GM23338 (cell line): ENCODE measurements around the gene XCL2. TPM values are rescaled to one million over a fixed set of nuclear protein-coding genes. Genes with fewer than 3 reads are reported as not detected.

Experiments
- ATAC-seq: fragments of 200-7000 bp; cut with Tn5 transposase; 3 replicates; pipeline ENCODE4 v1.9.1; 2020
- DNase-seq: peaks from one replicate; pipeline ENCODE4 v3.0.0-alpha.2; 2015; ENCODE audit warnings: low spot score
- H2AFZ ChIP-seq: fragments of 200-600 bp; sonication (generic); 2 replicates; pipeline ENCODE4 v1.8.0; 2016; ENCODE audit warnings: antibody characterized with exemption, mild to moderate bottlenecking, moderate library complexity
- H3F3A ChIP-seq: fragments of 200-600 bp; sonication (generic); replicated peaks from 2 replicates; pipeline ENCODE4 v1.8.0; 2017; ENCODE audit warnings: antibody characterized with exemption, mixed run types, low read depth
- H3K27ac ChIP-seq: fragments of 200-600 bp; sonication (generic); 2 replicates; pipeline ENCODE4 v1.6.1; 2016; ENCODE audit warnings: low read depth
- H3K27me3 ChIP-seq: fragments of 200-600 bp; sonication (generic); 2 replicates; pipeline ENCODE4 v1.8.0; 2016; ENCODE audit warnings: mild to moderate bottlenecking, mixed run types, moderate library complexity; ENCODE audit not compliant: insufficient read depth
- H3K36me3 ChIP-seq: fragments of 200-600 bp; sonication (generic); 2 replicates; pipeline ENCODE4 v1.8.0; 2016; ENCODE audit warnings: mild to moderate bottlenecking; ENCODE audit not compliant: insufficient read depth
- H3K4me1 ChIP-seq: fragments of 200-600 bp; sonication (generic); 2 replicates; pipeline ENCODE4 v1.8.0; 2016; ENCODE audit warnings: mild to moderate bottlenecking, moderate library complexity; ENCODE audit not compliant: insufficient read depth
- H3K4me2 ChIP-seq: fragments of 200-600 bp; sonication (generic); 2 replicates; pipeline ENCODE4 v1.7.1; 2017; ENCODE audit warnings: mixed run types
- H3K4me3 ChIP-seq: fragments of 200-600 bp; sonication (generic); 2 replicates; pipeline ENCODE4 v1.6.1; 2016; ENCODE audit warnings: mixed run types
- H3K79me2 ChIP-seq: fragments of 200-600 bp; sonication (generic); replicated peaks from 2 replicates; pipeline ENCODE4 v1.8.0; 2017; ENCODE audit warnings: mild to moderate bottlenecking; ENCODE audit not compliant: insufficient read depth
- H3K9me2 ChIP-seq: fragments of 200-600 bp; sonication (generic); 2 replicates; pipeline ENCODE4 v1.8.0; 2017; ENCODE audit not compliant: insufficient read depth
- H4K20me1 ChIP-seq: fragments of 200-600 bp; sonication (generic); replicated peaks from 2 replicates; pipeline ENCODE4 v1.8.0; 2017; ENCODE audit warnings: mild to moderate bottlenecking; ENCODE audit not compliant: insufficient read depth
- H3K27ac Mint-ChIP-seq: 2 replicates; pipeline ENCODE4 v1.8.0; 2020; ENCODE audit warnings: inconsistent platforms, mild to moderate bottlenecking, moderate library complexity, mixed read lengths
- H3K27me3 Mint-ChIP-seq: 3 replicates; pipeline ENCODE4 v1.8.0; 2022; ENCODE audit warnings: low read depth, mild to moderate bottlenecking, moderate library complexity, mixed read lengths, inconsistent platforms; ENCODE audit not compliant: insufficient read depth, poor library complexity
- H3K36me3 Mint-ChIP-seq: 3 replicates; pipeline ENCODE4 v1.8.0; 2021; ENCODE audit warnings: low read depth, mild to moderate bottlenecking, inconsistent platforms, moderate library complexity, mixed read lengths
- H3K4me1 Mint-ChIP-seq: 3 replicates; pipeline ENCODE4 v1.8.0; 2020; ENCODE audit warnings: mild to moderate bottlenecking, inconsistent platforms, mixed read lengths
- H3K4me3 Mint-ChIP-seq: 3 replicates; pipeline ENCODE4 v1.8.0; 2021; ENCODE audit warnings: moderate library complexity, mild to moderate bottlenecking, inconsistent platforms, mixed read lengths
- H3K9me3 Mint-ChIP-seq: 3 replicates; pipeline ENCODE4 v1.8.0; 2020; ENCODE audit warnings: moderate library complexity, mild to moderate bottlenecking, inconsistent platforms, mixed read lengths
- CREB1 ChIP-seq: fragments of 250-450 bp; sonication (Bioruptor Pico); IDR thresholded peaks from 2 replicates; pipeline ENCODE4 v1.5.0; 2020; ENCODE audit warnings: low read depth, mild to moderate bottlenecking, moderate library complexity
- EZH2 ChIP-seq: fragments of 200-600 bp; sonication (generic); IDR thresholded peaks from one replicate; pipeline ENCODE4 v1.8.0; 2017; ENCODE audit warnings: antibody characterized with exemption, mild to moderate bottlenecking, low read depth; ENCODE audit not compliant: unreplicated experiment
- EZH2phosphoT487 ChIP-seq: fragments of 200-600 bp; sonication (generic); IDR thresholded peaks from one replicate; pipeline ENCODE4 v1.8.1; 2018; ENCODE audit warnings: antibody characterized with exemption; ENCODE audit not compliant: unreplicated experiment
- JUNB ChIP-seq: IDR thresholded peaks from one replicate; pipeline ENCODE4 v1.6.1; 2016; ENCODE audit warnings: antibody characterized with exemption; ENCODE audit not compliant: unreplicated experiment
- NANOG ChIP-seq: IDR thresholded peaks from 2 replicates; pipeline ENCODE4 v1.6.1; 2016; ENCODE audit warnings: antibody characterized with exemption, borderline replicate concordance
- POLR2AphosphoS5 ChIP-seq: IDR thresholded peaks from 2 replicates; pipeline ENCODE4 v1.6.1; 2016; ENCODE audit warnings: antibody characterized with exemption, low read depth
- STAT1 ChIP-seq: IDR thresholded peaks from one replicate; pipeline ENCODE4 v1.6.1; 2016; ENCODE audit warnings: antibody characterized with exemption; ENCODE audit not compliant: unreplicated experiment
- ZNF114 ChIP-seq: fragments of 250-450 bp; sonication (Bioruptor Pico); IDR thresholded peaks from 2 replicates; pipeline ENCODE4 v1.5.0; 2020; ENCODE audit warnings: mild to moderate bottlenecking, moderate library complexity
- ZNF331 ChIP-seq: fragments of 250-450 bp; sonication (Bioruptor Pico); IDR thresholded peaks from 2 replicates; pipeline ENCODE4 v1.5.0; 2020; ENCODE audit warnings: low read depth, mild to moderate bottlenecking, moderate library complexity
- polyA plus RNA-seq: library from polyadenylated mRNA; unstranded; fragments of >200 nt; fragmentation: Nextera tagmentation; extraction: Ambion mirVana; gene quantifications from 2 replicates; pipeline ENCODE4 v1.2.1, GENCODE V29; 2016
- total RNA-seq: library from RNA; depleted of rRNA; stranded (reverse); fragments of >200 nt; shearing (Covaris generic); gene quantifications from 2 replicates; pipeline ENCODE4 v1.2.3, GENCODE V29; 2014
- TF ChIP-seq, protein P1 (sequence below), 2 experiments: fragments of 200-600 bp in 1 of 2; sonication (generic) in 1 of 2; conservative IDR thresholded peaks; 2 replicates each; pipeline versions ENCODE4 v1.5.1 to v1.6.1; 2016 to 2017; ENCODE audit warnings: antibody characterized with exemption in 2 of 2, low read depth in 2 of 2, mild to moderate bottlenecking in 2 of 2, moderate library complexity in 1 of 2
- TF ChIP-seq, protein P2 (sequence below): IDR thresholded peaks from 2 replicates; pipeline ENCODE4 v1.6.1; 2016; ENCODE audit warnings: antibody characterized with exemption
- TF ChIP-seq, protein P3 (sequence below): IDR thresholded peaks from one replicate; pipeline ENCODE4 v1.6.1; 2018; ENCODE audit warnings: antibody characterized with exemption; ENCODE audit not compliant: unreplicated experiment
- TF ChIP-seq, protein P4 (sequence below): fragments of 250-450 bp; sonication (Bioruptor Pico); IDR thresholded peaks from 2 replicates; pipeline ENCODE4 v1.5.0; 2020; ENCODE audit warnings: mild to moderate bottlenecking, moderate library complexity

The XCL2 gene
- total and polyA plus RNA-seq, 2 experiments from 2014 or later = not detected

DNA sequence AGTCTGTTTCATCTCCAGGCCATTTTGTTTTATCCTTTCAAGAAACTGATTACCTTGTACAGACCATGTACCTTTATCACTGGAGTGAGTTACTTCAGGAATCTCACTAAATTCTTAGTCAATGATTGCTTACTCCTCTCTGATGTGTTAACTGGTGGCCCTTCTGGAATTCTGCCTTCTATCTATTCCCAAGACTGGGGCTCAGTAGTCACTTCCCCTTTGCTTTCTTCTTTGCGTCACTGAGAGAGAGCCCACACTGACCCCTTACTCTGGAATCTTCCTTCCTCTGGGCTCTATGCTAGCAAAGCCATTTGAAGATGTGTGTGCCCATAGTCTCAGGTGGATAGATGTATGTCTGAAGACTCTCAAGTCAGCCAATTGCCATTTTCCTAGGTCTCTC lies 34.6 kb downstream of the XCL2 start:
- H3K4me3 ChIP-seq = no peak overlapping the region
- H3K4me1 ChIP-seq = no peaks in the 10 kb centered on the region
- H3K79me2 ChIP-seq = no peaks in the 10 kb centered on the region
- H3K4me2 ChIP-seq = no peak overlapping the region
- TF ChIP-seq POLR2AphosphoS5 = no peak
- TF ChIP-seq, protein P1, sequence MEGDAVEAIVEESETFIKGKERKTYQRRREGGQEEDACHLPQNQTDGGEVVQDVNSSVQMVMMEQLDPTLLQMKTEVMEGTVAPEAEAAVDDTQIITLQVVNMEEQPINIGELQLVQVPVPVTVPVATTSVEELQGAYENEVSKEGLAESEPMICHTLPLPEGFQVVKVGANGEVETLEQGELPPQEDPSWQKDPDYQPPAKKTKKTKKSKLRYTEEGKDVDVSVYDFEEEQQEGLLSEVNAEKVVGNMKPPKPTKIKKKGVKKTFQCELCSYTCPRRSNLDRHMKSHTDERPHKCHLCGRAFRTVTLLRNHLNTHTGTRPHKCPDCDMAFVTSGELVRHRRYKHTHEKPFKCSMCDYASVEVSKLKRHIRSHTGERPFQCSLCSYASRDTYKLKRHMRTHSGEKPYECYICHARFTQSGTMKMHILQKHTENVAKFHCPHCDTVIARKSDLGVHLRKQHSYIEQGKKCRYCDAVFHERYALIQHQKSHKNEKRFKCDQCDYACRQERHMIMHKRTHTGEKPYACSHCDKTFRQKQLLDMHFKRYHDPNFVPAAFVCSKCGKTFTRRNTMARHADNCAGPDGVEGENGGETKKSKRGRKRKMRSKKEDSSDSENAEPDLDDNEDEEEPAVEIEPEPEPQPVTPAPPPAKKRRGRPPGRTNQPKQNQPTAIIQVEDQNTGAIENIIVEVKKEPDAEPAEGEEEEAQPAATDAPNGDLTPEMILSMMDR (conservative IDR thresholded peaks at IDR 0.05; ENCODE audit: low read depth in 2 of 2) = no peak
- TF ChIP-seq STAT1 = no peak
- TF ChIP-seq, protein P2, sequence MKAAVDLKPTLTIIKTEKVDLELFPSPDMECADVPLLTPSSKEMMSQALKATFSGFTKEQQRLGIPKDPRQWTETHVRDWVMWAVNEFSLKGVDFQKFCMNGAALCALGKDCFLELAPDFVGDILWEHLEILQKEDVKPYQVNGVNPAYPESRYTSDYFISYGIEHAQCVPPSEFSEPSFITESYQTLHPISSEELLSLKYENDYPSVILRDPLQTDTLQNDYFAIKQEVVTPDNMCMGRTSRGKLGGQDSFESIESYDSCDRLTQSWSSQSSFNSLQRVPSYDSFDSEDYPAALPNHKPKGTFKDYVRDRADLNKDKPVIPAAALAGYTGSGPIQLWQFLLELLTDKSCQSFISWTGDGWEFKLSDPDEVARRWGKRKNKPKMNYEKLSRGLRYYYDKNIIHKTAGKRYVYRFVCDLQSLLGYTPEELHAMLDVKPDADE = no peak
- no peak for TF ChIP-seq ZNF114 (CRISPR knock-in tag)
- TF ChIP-seq, protein P3, sequence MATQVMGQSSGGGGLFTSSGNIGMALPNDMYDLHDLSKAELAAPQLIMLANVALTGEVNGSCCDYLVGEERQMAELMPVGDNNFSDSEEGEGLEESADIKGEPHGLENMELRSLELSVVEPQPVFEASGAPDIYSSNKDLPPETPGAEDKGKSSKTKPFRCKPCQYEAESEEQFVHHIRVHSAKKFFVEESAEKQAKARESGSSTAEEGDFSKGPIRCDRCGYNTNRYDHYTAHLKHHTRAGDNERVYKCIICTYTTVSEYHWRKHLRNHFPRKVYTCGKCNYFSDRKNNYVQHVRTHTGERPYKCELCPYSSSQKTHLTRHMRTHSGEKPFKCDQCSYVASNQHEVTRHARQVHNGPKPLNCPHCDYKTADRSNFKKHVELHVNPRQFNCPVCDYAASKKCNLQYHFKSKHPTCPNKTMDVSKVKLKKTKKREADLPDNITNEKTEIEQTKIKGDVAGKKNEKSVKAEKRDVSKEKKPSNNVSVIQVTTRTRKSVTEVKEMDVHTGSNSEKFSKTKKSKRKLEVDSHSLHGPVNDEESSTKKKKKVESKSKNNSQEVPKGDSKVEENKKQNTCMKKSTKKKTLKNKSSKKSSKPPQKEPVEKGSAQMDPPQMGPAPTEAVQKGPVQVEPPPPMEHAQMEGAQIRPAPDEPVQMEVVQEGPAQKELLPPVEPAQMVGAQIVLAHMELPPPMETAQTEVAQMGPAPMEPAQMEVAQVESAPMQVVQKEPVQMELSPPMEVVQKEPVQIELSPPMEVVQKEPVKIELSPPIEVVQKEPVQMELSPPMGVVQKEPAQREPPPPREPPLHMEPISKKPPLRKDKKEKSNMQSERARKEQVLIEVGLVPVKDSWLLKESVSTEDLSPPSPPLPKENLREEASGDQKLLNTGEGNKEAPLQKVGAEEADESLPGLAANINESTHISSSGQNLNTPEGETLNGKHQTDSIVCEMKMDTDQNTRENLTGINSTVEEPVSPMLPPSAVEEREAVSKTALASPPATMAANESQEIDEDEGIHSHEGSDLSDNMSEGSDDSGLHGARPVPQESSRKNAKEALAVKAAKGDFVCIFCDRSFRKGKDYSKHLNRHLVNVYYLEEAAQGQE = no peak
- TF ChIP-seq EZH2 = no peak
- TF ChIP-seq ZNF331 = no peak
- TF ChIP-seq, protein P4, sequence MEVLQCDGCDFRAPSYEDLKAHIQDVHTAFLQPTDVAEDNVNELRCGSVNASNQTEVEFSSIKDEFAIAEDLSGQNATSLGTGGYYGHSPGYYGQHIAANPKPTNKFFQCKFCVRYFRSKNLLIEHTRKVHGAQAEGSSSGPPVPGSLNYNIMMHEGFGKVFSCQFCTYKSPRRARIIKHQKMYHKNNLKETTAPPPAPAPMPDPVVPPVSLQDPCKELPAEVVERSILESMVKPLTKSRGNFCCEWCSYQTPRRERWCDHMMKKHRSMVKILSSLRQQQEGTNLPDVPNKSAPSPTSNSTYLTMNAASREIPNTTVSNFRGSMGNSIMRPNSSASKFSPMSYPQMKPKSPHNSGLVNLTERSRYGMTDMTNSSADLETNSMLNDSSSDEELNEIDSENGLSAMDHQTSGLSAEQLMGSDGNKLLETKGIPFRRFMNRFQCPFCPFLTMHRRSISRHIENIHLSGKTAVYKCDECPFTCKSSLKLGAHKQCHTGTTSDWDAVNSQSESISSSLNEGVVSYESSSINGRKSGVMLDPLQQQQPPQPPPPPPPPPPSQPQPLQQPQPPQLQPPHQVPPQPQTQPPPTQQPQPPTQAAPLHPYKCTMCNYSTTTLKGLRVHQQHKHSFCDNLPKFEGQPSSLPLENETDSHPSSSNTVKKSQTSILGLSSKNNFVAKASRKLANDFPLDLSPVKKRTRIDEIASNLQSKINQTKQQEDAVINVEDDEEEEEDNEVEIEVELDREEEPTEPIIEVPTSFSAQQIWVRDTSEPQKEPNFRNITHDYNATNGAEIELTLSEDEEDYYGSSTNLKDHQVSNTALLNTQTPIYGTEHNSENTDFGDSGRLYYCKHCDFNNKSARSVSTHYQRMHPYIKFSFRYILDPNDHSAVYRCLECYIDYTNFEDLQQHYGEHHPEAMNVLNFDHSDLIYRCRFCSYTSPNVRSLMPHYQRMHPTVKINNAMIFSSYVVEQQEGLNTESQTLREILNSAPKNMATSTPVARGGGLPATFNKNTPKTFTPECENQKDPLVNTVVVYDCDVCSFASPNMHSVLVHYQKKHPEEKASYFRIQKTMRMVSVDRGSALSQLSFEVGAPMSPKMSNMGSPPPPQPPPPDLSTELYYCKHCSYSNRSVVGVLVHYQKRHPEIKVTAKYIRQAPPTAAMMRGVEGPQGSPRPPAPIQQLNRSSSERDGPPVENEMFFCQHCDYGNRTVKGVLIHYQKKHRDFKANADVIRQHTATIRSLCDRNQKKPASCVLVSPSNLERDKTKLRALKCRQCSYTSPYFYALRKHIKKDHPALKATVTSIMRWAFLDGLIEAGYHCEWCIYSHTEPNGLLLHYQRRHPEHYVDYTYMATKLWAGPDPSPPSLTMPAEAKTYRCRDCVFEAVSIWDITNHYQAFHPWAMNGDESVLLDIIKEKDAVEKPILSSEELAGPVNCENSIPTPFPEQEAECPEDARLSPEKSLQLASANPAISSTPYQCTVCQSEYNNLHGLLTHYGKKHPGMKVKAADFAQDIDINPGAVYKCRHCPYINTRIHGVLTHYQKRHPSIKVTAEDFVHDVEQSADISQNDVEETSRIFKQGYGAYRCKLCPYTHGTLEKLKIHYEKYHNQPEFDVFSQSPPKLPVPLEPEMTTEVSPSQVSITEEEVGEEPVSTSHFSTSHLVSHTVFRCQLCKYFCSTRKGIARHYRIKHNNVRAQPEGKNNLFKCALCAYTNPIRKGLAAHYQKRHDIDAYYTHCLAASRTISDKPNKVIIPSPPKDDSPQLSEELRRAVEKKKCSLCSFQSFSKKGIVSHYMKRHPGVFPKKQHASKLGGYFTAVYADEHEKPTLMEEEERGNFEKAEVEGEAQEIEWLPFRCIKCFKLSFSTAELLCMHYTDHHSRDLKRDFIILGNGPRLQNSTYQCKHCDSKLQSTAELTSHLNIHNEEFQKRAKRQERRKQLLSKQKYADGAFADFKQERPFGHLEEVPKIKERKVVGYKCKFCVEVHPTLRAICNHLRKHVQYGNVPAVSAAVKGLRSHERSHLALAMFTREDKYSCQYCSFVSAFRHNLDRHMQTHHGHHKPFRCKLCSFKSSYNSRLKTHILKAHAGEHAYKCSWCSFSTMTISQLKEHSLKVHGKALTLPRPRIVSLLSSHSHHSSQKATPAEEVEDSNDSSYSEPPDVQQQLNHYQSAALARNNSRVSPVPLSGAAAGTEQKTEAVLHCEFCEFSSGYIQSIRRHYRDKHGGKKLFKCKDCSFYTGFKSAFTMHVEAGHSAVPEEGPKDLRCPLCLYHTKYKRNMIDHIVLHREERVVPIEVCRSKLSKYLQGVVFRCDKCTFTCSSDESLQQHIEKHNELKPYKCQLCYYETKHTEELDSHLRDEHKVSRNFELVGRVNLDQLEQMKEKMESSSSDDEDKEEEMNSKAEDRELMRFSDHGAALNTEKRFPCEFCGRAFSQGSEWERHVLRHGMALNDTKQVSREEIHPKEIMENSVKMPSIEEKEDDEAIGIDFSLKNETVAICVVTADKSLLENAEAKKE (CRISPR knock-in tag) = no peak
- no peak for TF ChIP-seq NANOG
- TF ChIP-seq JUNB = no peak
- no peak for TF ChIP-seq EZH2phosphoT487
- TF ChIP-seq CREB1 = no peak
- no peaks in the 10 kb centered on the region for H3K27me3 ChIP-seq
- Mint-ChIP-seq H3K27ac (no peak overlapping the region), H3K9me3 (no peaks in the 10 kb centered on the region), H3K4me3 (no peak overlapping the region), H3K36me3 (no peaks in the 10 kb centered on the region), H3K4me1 (0 out of 3 replicates have a peak, but pooled peaks cover 2% of the 10 kb centered on the region), H3K27me3 (no peaks in the 10 kb centered on the region)
- no peak overlapping the region for H3K27ac ChIP-seq
- no peaks in the 10 kb centered on the region for H3K9me2 ChIP-seq
- no peak for DNase-seq
- no peaks in the 10 kb centered on the region for H4K20me1 ChIP-seq
- ATAC-seq = no peak
- no peak overlapping the region for H2AFZ ChIP-seq
- no peaks in the 10 kb centered on the region for H3K36me3 ChIP-seq
- no peaks in the 10 kb centered on the region for H3F3A ChIP-seq
